Measurements from ENCODE around the gene IDE.
"Not testable (repeated sequence)": the region's sequence is repeated elsewhere in the genome, so short reads cannot be mapped to it uniquely, and the experiment has no call there.

Gene IDE

GRCh38 chr10:92483539-92483938 lies 90.4 kb downstream of the IDE start:
- no peak for DNase-seq

DNA sequence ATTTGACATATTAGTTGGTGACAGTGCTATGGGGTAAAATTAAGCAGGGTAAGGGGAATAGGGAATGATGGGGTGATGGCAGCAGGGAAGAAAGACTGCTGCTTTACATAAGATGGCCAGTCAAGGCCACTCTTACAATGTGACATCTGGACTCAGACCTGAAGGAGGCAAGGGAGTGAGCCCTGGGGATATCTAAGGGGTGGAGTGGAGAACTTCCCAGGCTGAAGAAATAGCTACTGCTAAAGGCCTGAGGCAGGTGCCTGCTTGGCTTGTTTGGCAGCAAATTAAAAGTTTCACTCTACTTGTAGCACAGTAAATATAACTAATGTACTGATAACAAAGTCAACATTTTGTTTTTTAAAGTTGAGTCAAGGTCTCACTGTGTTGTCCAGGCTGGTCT lies 93.5 kb downstream of the IDE start:
- DNase-seq: no peak

DNA sequence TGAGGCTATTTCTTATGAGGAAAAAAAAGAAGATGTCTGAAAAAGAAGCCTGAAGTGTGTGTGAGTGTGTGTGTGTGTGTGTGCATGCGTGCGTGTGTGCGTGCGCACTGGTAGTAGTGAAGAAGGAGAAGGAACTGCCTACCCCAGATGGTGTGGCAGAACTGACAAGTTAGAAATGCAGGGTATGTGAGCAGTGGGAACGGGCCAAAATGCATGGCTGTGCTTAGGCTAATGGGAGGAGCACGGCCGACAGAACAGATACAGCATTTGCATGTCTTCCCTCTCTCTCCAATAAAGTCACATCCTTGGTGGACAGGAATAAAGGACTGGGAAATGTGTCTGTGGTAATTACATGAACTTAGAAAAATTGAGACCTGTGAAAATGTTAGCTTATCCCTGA lies 94.3 kb downstream of the IDE start:
- DNase-seq: no peak

- no peak for DNase-seq
Observed at GRCh38 chr10:92478536-92478935, 95.4 kb downstream of the IDE start.

GRCh38 chr10:92475357-92475868 lies 98.5 kb downstream of the IDE start:
- DNase-seq: no peak

GRCh38 chr10:92470026-92470425 lies 103.9 kb downstream of the IDE start:
- no peak for DNase-seq

DNA sequence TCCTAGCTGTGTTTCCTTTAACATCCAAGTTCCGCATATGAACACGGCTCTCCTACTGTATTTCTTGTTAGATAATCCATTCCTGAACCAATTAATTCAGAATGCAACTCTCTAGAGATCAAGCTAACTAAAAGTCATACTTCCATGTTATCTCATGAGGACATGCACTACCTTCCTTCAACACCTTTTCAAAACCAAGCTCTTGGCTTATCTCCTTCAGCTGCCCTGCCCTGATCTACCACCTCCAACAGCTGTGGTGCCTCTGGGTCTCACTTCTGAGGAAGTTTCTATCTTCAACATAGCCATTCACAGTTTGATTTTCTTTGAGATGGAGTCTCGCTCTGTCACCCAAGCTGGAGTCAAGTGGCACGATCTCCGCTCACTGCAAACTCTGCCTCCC lies 109.5 kb downstream of the IDE start:
- DNase-seq: no peak

DNA sequence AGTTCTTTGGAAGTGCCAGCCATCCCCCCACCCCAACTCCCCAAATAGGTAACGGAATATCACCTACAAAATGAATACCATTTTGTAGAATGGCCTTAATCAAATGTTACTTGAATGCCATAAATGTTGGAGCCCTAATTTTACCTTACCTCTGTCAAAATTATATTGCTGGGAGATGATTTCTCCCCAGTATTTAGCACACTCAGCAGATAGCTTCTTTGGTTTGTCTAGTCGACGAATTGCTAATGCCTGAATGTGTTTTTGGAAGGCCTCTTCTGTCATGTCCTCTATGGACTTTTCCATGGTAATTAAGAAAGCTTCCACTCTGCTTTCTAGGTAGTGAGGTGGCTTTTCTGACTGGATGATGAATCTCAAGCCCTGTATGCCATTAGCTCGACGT lies 110.3 kb downstream of the IDE start:
- DNase-seq: no peak

DNA sequence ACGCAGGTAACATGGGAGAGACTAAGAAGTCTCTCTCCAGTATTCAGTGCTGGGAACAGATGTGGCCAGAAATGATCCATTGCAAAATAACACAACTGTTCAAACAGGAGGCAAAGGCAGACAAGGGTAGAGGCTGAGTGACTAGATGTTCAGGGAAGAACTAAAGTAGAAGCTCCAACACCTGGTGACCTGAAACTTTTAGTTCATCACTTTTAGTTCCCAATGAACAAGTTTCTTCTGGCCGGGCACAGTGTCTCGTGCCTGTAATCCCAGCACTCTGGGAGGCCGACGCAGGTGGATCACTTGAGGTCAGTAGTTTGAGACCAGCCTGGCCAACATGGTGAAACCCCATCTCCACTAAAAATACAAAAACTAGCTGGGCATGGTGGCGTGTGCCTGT lies 118.9 kb downstream of the IDE start:
- not testable (repeated sequence) for DNase-seq

GRCh38 chr10:92452313-92452712 lies 121.6 kb downstream of the IDE start:
- DNase-seq: no peak

- DNase-seq: no peak
Observed at GRCh38 chr10:92451431-92451830, 122.5 kb downstream of the IDE start.

- no peak for DNase-seq
Observed at GRCh38 chr10:92450896-92451295, 123.0 kb downstream of the IDE start.

GRCh38 chr10:92440578-92440977 lies 133.3 kb downstream of the IDE start:
- no peak for DNase-seq

GRCh38 chr10:92438220-92438619 lies 135.7 kb downstream of the IDE start:
- no peak for DNase-seq

DNA sequence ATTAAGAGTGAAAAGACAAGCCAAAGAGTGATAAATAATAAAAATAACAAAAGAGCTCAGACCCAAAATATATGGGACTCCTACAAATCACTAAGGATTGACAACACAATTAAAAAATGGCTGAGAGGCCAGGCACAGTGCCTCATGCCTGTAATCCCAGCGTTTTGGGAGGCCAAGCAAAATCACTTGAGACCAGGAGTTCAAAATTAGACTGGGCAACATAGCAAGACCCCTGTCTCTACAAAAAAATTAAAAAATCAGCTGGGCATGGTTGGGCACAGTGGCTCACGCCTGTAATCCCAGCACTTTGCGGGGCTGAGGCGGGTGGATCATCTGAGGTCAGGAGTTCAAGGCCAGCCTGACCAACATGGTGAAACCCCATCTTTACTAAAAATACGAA lies 137.3 kb downstream of the IDE start:
- DNase-seq: no peak

DNA sequence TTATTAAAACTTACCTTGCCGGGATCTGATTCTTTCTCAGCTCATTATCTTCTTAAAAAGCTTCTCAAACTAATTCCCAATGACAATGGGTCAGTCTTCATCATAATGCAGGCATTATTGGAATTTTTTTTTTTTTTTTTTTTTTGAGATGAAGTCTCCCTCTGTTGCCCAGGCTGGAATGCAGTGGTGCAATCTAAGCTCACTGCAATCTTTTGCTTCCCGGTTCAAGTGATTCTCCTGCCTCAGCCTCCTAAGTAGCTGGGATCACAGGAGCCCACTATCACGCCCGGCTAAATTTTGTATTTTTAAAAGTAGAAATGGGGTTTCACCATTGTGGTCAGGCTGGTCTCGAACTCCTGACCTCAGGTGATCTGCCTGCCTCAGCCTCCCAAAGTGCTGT lies 137.8 kb downstream of the IDE start:
- DNase-seq: not testable (repeated sequence)

- DNase-seq: no peak
Observed at GRCh38 chr10:92434385-92434784, 139.5 kb downstream of the IDE start.

- no peak for DNase-seq
Observed at GRCh38 chr10:92432596-92432995, 141.3 kb downstream of the IDE start.

DNA sequence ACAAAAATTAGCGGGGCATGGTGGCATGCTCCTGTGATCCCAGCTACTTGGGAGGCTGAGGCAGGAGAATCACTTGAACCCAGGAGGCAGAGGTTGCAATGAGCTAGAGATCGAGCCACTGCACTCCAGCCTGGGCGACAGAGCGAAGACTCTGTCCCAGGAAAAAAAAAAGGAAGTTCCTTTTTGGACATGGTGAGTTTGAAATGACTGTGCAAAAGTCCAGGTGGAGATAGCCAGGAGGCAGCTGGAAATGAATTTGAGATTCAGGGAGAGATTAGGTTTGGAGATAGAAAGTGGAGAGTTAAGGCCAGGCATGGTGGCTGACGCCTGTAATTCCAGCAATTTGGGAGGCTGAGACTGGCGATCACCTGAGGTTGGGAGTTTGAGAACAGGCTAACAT lies 143.8 kb downstream of the IDE start:
- no peak for DNase-seq

- no peak for DNase-seq
Observed at GRCh38 chr10:92421550-92421949, 152.3 kb downstream of the IDE start.

- no peak for DNase-seq
Observed at GRCh38 chr10:92420546-92421275, 153.2 kb downstream of the IDE start.

GRCh38 chr10:92419740-92420545 lies 153.9 kb downstream of the IDE start:
- DNase-seq: no peak

DNA sequence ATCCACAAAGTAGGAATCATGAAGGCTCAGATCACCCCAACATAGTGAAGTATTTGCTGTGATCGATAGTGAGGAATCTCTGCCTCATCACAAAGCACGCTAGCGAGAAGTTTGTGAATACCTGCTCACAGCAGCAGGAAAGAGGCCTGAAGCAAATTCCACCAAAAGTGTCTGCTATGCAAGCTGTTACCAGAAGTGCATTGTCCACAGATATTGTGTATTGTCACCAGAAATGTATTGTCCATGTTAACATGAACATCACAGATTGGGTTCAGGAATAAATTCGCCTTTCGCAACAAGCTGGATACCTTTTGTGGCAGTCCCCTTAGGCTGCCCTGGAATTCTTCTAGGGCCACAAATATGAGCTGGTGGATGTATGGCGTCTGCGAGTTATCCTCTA lies 155.0 kb downstream of the IDE start:
- no peak for DNase-seq

GRCh38 chr10:92418221-92418620 lies 155.7 kb downstream of the IDE start:
- DNase-seq: no peak
